SK-N-SH treated with all-trans-retinoic acid at 6 μM for 48 hours (cell line): ENCODE data around the gene MAB21L3.

Experiments
- ATAC-seq: fragments of 200-7000 bp; cut with Tn5 transposase; 3 replicates; pipeline ENCODE4 v1.9.1; 2020; ENCODE audit warnings: mild to moderate bottlenecking, moderate library complexity
- ARNTL ChIP-seq: fragments of 450-650 bp; formaldehyde crosslinking; IDR thresholded peaks from 2 replicates; pipeline ENCODE4 v1.5.0; 2020; ENCODE audit warnings: low read depth, mild to moderate bottlenecking, moderate library complexity, borderline replicate concordance
- BACH2 ChIP-seq: fragments of 250-450 bp; sonication (Bioruptor Pico); IDR thresholded peaks from 2 replicates; pipeline ENCODE4 v1.9.0; 2021; ENCODE audit warnings: mild to moderate bottlenecking, borderline replicate concordance
- CSDC2 ChIP-seq: fragments of 250-450 bp; sonication (Bioruptor Pico); IDR thresholded peaks from 2 replicates; pipeline ENCODE4 v1.5.0; 2020; ENCODE audit warnings: mild to moderate bottlenecking, moderate library complexity
- ESRRG ChIP-seq: fragments of 250-450 bp; sonication (Bioruptor Pico); IDR thresholded peaks from 2 replicates; pipeline ENCODE4 v1.6.1; 2021; ENCODE audit warnings: mild to moderate bottlenecking
- ISL1 ChIP-seq: fragments of 250-450 bp; sonication (Bioruptor Pico); IDR thresholded peaks from 2 replicates; pipeline ENCODE4 v2.1.2; 2022; ENCODE audit warnings: mild to moderate bottlenecking, moderate library complexity
- OSR1 ChIP-seq: fragments of 250-450 bp; sonication (Bioruptor Pico); IDR thresholded peaks from 2 replicates; pipeline ENCODE4 v1.8.0; 2022; ENCODE audit warnings: moderate library complexity, mild to moderate bottlenecking, inconsistent platforms
- RARB ChIP-seq: fragments of 250-450 bp; sonication (Bioruptor Pico); IDR thresholded peaks from 2 replicates; pipeline ENCODE4 v1.8.0; 2021; ENCODE audit warnings: mild to moderate bottlenecking, moderate library complexity
- SNAI2 ChIP-seq: fragments of 250-450 bp; sonication (Bioruptor Pico); IDR thresholded peaks from 2 replicates; pipeline ENCODE4 v1.5.0; 2020; ENCODE audit warnings: mild to moderate bottlenecking, moderate library complexity
- TCF4 ChIP-seq: fragments of 250-450 bp; sonication (Bioruptor Pico); IDR thresholded peaks from 2 replicates; pipeline ENCODE4 v1.8.0; 2021; ENCODE audit warnings: mild to moderate bottlenecking, moderate library complexity, borderline replicate concordance
- TOX ChIP-seq: fragments of 250-450 bp; sonication (Bioruptor Pico); IDR thresholded peaks from 2 replicates; pipeline ENCODE4 v1.8.0; 2021; ENCODE audit warnings: mild to moderate bottlenecking, moderate library complexity, borderline replicate concordance
- ZC3H10 ChIP-seq: fragments of 250-450 bp; sonication (Bioruptor Pico); IDR thresholded peaks from 2 replicates; pipeline ENCODE4 v1.5.1; 2021; ENCODE audit warnings: mild to moderate bottlenecking, moderate library complexity
- ZFP3 ChIP-seq: fragments of 250-450 bp; sonication (Bioruptor Pico); IDR thresholded peaks from 2 replicates; pipeline ENCODE4 v1.5.0; 2020; ENCODE audit warnings: mild to moderate bottlenecking, moderate library complexity
- ZFP30 ChIP-seq: fragments of 450-650 bp; formaldehyde crosslinking; IDR thresholded peaks from 2 replicates; pipeline ENCODE4 v1.5.0; 2022; ENCODE audit warnings: mild to moderate bottlenecking, moderate library complexity
- ZNF565 ChIP-seq: fragments of 450-650 bp; formaldehyde crosslinking; conservative IDR thresholded peaks from 2 replicates; pipeline ENCODE4 v1.5.0; 2020; ENCODE audit warnings: low read depth, mild to moderate bottlenecking, moderate library complexity
- ZNF8 ChIP-seq: fragments of 450-650 bp; formaldehyde crosslinking; IDR thresholded peaks from 2 replicates; pipeline ENCODE4 v1.5.0; 2020; ENCODE audit warnings: mild to moderate bottlenecking, moderate library complexity
- TF ChIP-seq, protein P1 (sequence below): fragments of 250-450 bp; sonication (Bioruptor Pico); IDR thresholded peaks from 2 replicates; pipeline ENCODE4 v1.5.1; 2020; ENCODE audit warnings: low read depth, mild to moderate bottlenecking, moderate library complexity
- TF ChIP-seq, protein P2 (sequence below): fragments of 250-450 bp; sonication (Bioruptor Pico); IDR thresholded peaks from 2 replicates; pipeline ENCODE4 v1.8.0; 2020; ENCODE audit warnings: mild to moderate bottlenecking, moderate library complexity, borderline replicate concordance
- TF ChIP-seq, protein P3 (sequence below): fragments of 250-450 bp; sonication (Bioruptor Pico); IDR thresholded peaks from 2 replicates; pipeline ENCODE4 v1.5.1; 2021; ENCODE audit warnings: mild to moderate bottlenecking, moderate library complexity
- TF ChIP-seq, protein P4 (sequence below): fragments of 250-450 bp; sonication (Bioruptor Pico); IDR thresholded peaks from 2 replicates; pipeline ENCODE4 v1.8.0; 2021; ENCODE audit warnings: low read depth, mild to moderate bottlenecking, moderate library complexity, borderline replicate concordance
- TF ChIP-seq, protein P5 (sequence below): fragments of 250-450 bp; sonication (Bioruptor Pico); IDR thresholded peaks from 2 replicates; pipeline ENCODE4 v1.5.0; 2020; ENCODE audit warnings: mild to moderate bottlenecking, moderate library complexity

MAB21L3 gene

DNA sequence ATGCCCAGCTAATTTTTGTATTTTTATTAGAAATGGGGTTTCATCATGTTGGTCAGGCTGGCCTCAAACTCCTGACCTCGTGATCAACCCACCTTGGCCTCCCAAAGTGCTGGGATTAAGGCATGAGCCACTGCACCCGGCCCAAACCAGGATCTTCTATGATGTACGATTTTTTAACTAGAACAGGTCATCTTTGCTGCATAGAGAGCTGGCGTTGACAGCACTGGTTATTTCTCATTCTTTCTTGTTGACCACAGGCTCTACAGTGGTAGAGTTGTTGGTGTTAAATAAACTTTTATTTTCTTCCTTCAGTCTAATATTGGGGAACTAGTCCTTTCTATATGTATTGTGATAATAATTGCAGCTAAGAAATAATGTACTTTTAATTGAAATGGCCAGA, 3.8 kb upstream of the MAB21L3 start:
- TF ChIP-seq ISL1 (CRISPR knock-in tag) (no peak), ZNF565 (CRISPR knock-in tag) (no peak), BACH2 (CRISPR knock-in tag) (no peak), ZFP30 (CRISPR knock-in tag) (no peak), ESRRG (CRISPR knock-in tag) (no peak), ZFP3 (CRISPR knock-in tag) (no peak), ZNF8 (no peak), ZC3H10 (no peak), SNAI2 (CRISPR knock-in tag) (no peak), CSDC2 (CRISPR knock-in tag) (no peak), ARNTL (CRISPR knock-in tag) (no peak), TOX (CRISPR knock-in tag) (no peak), TCF4 (CRISPR knock-in tag) (no peak), RARB (no peak), OSR1 (CRISPR knock-in tag) (no peak)
- TF ChIP-seq, protein P1, sequence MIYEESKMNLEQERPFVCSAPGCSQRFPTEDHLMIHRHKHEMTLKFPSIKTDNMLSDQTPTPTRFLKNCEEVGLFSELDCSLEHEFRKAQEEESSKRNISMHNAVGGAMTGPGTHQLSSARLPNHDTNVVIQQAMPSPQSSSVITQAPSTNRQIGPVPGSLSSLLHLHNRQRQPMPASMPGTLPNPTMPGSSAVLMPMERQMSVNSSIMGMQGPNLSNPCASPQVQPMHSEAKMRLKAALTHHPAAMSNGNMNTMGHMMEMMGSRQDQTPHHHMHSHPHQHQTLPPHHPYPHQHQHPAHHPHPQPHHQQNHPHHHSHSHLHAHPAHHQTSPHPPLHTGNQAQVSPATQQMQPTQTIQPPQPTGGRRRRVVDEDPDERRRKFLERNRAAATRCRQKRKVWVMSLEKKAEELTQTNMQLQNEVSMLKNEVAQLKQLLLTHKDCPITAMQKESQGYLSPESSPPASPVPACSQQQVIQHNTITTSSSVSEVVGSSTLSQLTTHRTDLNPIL (CRISPR knock-in tag), result no peak
- TF ChIP-seq, protein P2, sequence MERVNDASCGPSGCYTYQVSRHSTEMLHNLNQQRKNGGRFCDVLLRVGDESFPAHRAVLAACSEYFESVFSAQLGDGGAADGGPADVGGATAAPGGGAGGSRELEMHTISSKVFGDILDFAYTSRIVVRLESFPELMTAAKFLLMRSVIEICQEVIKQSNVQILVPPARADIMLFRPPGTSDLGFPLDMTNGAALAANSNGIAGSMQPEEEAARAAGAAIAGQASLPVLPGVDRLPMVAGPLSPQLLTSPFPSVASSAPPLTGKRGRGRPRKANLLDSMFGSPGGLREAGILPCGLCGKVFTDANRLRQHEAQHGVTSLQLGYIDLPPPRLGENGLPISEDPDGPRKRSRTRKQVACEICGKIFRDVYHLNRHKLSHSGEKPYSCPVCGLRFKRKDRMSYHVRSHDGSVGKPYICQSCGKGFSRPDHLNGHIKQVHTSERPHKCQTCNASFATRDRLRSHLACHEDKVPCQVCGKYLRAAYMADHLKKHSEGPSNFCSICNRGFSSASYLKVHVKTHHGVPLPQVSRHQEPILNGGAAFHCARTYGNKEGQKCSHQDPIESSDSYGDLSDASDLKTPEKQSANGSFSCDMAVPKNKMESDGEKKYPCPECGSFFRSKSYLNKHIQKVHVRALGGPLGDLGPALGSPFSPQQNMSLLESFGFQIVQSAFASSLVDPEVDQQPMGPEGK (CRISPR knock-in tag), result no peak
- TF ChIP-seq, protein P3, sequence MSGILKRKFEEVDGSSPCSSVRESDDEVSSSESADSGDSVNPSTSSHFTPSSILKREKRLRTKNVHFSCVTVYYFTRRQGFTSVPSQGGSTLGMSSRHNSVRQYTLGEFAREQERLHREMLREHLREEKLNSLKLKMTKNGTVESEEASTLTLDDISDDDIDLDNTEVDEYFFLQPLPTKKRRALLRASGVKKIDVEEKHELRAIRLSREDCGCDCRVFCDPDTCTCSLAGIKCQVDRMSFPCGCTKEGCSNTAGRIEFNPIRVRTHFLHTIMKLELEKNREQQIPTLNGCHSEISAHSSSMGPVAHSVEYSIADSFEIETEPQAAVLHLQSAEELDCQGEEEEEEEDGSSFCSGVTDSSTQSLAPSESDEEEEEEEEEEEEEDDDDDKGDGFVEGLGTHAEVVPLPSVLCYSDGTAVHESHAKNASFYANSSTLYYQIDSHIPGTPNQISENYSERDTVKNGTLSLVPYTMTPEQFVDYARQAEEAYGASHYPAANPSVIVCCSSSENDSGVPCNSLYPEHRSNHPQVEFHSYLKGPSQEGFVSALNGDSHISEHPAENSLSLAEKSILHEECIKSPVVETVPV (CRISPR knock-in tag), result no peak
- TF ChIP-seq, protein P4, sequence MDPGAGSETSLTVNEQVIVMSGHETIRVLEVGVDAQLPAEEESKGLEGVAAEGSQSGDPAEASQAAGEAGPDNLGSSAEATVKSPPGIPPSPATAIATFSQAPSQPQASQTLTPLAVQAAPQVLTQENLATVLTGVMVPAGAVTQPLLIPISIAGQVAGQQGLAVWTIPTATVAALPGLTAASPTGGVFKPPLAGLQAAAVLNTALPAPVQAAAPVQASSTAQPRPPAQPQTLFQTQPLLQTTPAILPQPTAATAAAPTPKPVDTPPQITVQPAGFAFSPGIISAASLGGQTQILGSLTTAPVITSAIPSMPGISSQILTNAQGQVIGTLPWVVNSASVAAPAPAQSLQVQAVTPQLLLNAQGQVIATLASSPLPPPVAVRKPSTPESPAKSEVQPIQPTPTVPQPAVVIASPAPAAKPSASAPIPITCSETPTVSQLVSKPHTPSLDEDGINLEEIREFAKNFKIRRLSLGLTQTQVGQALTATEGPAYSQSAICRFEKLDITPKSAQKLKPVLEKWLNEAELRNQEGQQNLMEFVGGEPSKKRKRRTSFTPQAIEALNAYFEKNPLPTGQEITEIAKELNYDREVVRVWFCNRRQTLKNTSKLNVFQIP, result no peak
- TF ChIP-seq, protein P5, sequence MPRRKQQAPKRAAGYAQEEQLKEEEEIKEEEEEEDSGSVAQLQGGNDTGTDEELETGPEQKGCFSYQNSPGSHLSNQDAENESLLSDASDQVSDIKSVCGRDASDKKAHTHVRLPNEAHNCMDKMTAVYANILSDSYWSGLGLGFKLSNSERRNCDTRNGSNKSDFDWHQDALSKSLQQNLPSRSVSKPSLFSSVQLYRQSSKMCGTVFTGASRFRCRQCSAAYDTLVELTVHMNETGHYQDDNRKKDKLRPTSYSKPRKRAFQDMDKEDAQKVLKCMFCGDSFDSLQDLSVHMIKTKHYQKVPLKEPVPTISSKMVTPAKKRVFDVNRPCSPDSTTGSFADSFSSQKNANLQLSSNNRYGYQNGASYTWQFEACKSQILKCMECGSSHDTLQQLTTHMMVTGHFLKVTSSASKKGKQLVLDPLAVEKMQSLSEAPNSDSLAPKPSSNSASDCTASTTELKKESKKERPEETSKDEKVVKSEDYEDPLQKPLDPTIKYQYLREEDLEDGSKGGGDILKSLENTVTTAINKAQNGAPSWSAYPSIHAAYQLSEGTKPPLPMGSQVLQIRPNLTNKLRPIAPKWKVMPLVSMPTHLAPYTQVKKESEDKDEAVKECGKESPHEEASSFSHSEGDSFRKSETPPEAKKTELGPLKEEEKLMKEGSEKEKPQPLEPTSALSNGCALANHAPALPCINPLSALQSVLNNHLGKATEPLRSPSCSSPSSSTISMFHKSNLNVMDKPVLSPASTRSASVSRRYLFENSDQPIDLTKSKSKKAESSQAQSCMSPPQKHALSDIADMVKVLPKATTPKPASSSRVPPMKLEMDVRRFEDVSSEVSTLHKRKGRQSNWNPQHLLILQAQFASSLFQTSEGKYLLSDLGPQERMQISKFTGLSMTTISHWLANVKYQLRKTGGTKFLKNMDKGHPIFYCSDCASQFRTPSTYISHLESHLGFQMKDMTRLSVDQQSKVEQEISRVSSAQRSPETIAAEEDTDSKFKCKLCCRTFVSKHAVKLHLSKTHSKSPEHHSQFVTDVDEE (CRISPR knock-in tag), result no peak
- TF ChIP-seq, all 23 proteins: peak for 0
- no peak for ATAC-seq

DNA sequence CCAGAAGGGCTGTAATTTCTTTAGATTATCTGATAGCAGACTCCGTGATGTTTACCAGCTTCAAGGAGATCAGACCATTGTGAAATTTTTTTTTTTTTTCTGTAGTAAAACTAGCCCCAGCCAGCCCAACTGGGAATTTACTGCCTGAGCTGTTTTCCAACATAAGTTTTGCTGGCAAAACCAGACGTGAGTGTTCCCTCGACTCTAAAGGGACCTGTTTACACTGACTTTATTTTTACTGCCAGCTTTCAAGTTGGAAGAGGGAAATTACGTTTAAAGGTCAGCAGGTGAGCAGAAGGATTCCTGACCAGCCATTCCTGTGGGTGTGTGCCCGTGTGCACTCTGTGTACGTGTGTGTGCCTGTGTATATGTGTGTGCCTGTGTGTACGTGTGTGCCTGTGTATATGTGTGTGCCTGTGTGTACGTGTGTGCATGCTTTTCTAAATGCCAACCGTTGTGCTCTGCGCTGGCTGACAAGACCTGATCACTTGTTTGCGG, 374 bp downstream of the MAB21L3 start:
- ATAC-seq, result no peak
- TF ChIP-seq ARNTL (CRISPR knock-in tag), result no peak
- TF ChIP-seq, protein P1 (CRISPR knock-in tag), result no peak
- TF ChIP-seq ESRRG (CRISPR knock-in tag), result no peak
- no peak for TF ChIP-seq RARB
- no peak for TF ChIP-seq ZNF8
- no peak for TF ChIP-seq BACH2 (CRISPR knock-in tag)
- TF ChIP-seq, protein P2 (CRISPR knock-in tag), result no peak
- TF ChIP-seq TOX (CRISPR knock-in tag), result no peak
- TF ChIP-seq ZNF565 (CRISPR knock-in tag), result no peak
- TF ChIP-seq, protein P4, result no peak
- TF ChIP-seq ZFP30 (CRISPR knock-in tag), result no peak
- no peak for TF ChIP-seq SNAI2 (CRISPR knock-in tag)
- TF ChIP-seq, protein P5 (CRISPR knock-in tag), result no peak
- no peak for TF ChIP-seq ZC3H10
